Psoas muscle (tissue), 8 donors: ENCODE results near the gene ABHD12. TPM values are rescaled to one million over a fixed set of nuclear protein-coding genes. Genes with fewer than 3 reads are reported as not detected.
A peak's percentile ranks its signal among the peaks of the same experiment; 100 is the strongest.

Experiments used
- ATAC-seq, 4 donors: fragments of 200-7000 bp; cut with Tn5 transposase; one replicate each; pipeline ENCODE4 v1.9.1; 2020; ENCODE audit warnings: moderate library complexity in 3 of 4, mild to moderate bottlenecking in 2 of 4
- DNase-seq, 2 donors: peaks; one replicate each; pipeline ENCODE4 v3.0.0-alpha.2; 2020
- H3K27ac ChIP-seq: fragments of 200-600 bp; one replicate; pipeline ENCODE4 v1.8.0; 2022
- H3K27me3 ChIP-seq, 3 donors: fragments of 200-600 bp in 1 of 3; one replicate each; pipeline versions ENCODE4 v1.6.1 to v1.8.0; 2013 to 2022; ENCODE audit warnings: low read length in 2 of 3, mild to moderate bottlenecking in 2 of 3, moderate library complexity in 1 of 3; ENCODE audit not compliant: insufficient read depth in 3 of 3
- H3K36me3 ChIP-seq, 2 donors: fragments of 200-600 bp in 1 of 2; one replicate each; pipeline versions ENCODE4 v1.6.1 to v1.8.0; 2013 to 2022; ENCODE audit warnings: low read depth in 1 of 2, mild to moderate bottlenecking in 1 of 2, moderate library complexity in 1 of 2; ENCODE audit not compliant: insufficient read depth in 1 of 2
- H3K4me1 ChIP-seq: fragments of 200-600 bp; one replicate; pipeline ENCODE4 v1.8.0; 2022
- H3K4me3 ChIP-seq: fragments of 200-600 bp; one replicate; pipeline ENCODE4 v1.8.0; 2022; ENCODE audit warnings: mild to moderate bottlenecking
- H3K9me3 ChIP-seq: fragments of 200-600 bp; one replicate; pipeline ENCODE4 v1.8.0; 2022
- CTCF ChIP-seq: fragments of 200-600 bp; IDR thresholded peaks from one replicate; pipeline ENCODE4 v1.8.0; 2022; ENCODE audit warnings: antibody characterized with exemption
- WGBS, 3 donors: extraction: QIAGEN DNeasy Blood & Tissue Kit; methylation state at CpG; one replicate each; pipeline versions ENCODE4 v1.1.6 to v1.1.7; 2013; 5-methylcytosine and 5-hydroxymethylcytosine counted together
- intact Hi-C, 2 donors: fragments of 100-400 bp; cut with DNase I; formaldehyde crosslinking; loops; one replicate each; pipeline versions ENCODE4 v1.11.0 to v1.14.2; 2022
- polyA plus RNA-seq, 3 donors: library from polyadenylated mRNA; stranded (reverse); fragments of 200-250 nt; gene quantifications; one replicate each; pipeline ENCODE4 v1.2.3, GENCODE V29; 2013
- total RNA-seq, 4 donors: library from RNA; stranded (reverse); fragmentation: NEBNext Ultra II Directional in 2 of 4; extraction: Animal tissue kit (Norgen Biotek cat#: 25700) in 2 of 4; gene quantifications; one replicate each; pipeline versions ENCODE4 v1.2.1 to v1.2.4, GENCODE V29; 2021 to 2023
- donor health status: healthy with polysubstance abuse.
- donor health status: DM: no; HTN: no; CAD: no; lungs with moderate emphysema.
- donor health status: Bipolar disorder and iron deficiency.
- donor health status: healthy.
- donor health status: DM: yes; HTN: yes; CAD: no.
- donor health status: DM: no; HTN: no; CAD: no.
- donor health status: DM: no; HTN: no; CAD: no.
- donor health status: DM: yes; HTN: yes; CAD: no.

The ABHD12 gene
- total and polyA plus RNA-seq, 7 donors = 7.9 to 15.5 (median 9.6) TPM

GRCh38 chr20:25283221-25283951, 107.2 kb downstream of the ABHD12 start:
- peak in 1 of 2 donors; percentile 43 for DNase-seq
- Histone ChIP-seq H3K36me3 (peaks cover 0 to 91% of the 10 kb centered on the region in 2 donors), H3K9me3 (no peaks in the 10 kb centered on the region), H3K4me1 (peaks cover 3% of the 10 kb centered on the region), H3K27ac (no peak overlapping the region), H3K4me3 (no peak overlapping the region), H3K27me3 (no peaks in the 10 kb centered on the region)
- 92 to 95% (median 94%) methylated on average over 23 to 24 of the region's 24 CpGs for WGBS, 3 donors
- ATAC-seq = no peak
- TF ChIP-seq CTCF = no peak
- intact Hi-C loops = no loop called here

GRCh38 chr20:25282796-25283195, 107.8 kb downstream of the ABHD12 start:
- H3K4me3 ChIP-seq = no peak overlapping the region
- ATAC-seq = no peak
- peaks cover 0 to 91% of the 10 kb centered on the region in 2 donors for H3K36me3 ChIP-seq
- no peak overlapping the region for H3K27ac ChIP-seq
- WGBS, 3 donors = 88 to 90% (median 90%) methylated on average over 8 to 11 of the region's 11 CpGs
- H3K27me3 ChIP-seq = no peaks in the 10 kb centered on the region
- intact Hi-C loops = no loop called here
- no peak for TF ChIP-seq CTCF
- H3K4me1 ChIP-seq = peaks cover 3% of the 10 kb centered on the region
- no peaks in the 10 kb centered on the region for H3K9me3 ChIP-seq
- no peak for DNase-seq

GRCh38 chr20:25282034-25282781, 108.4 kb downstream of the ABHD12 start:
- intact Hi-C loops = no loop called here
- 77 to 85% (median 82%) methylated on average over 22 of the region's 22 CpGs for WGBS, 3 donors
- H3K27ac ChIP-seq = peak overlapping the region; percentile 41

GRCh38 chr20:25281541-25281991, 109.1 kb downstream of the ABHD12 start:
- peak overlapping the region; percentile 41 for H3K27ac ChIP-seq
- no peaks in the 10 kb centered on the region for H3K9me3 ChIP-seq
- DNase-seq (peak; percentile 47 to 60), ATAC-seq (peak; percentile 40 to 84 (median 78))
- H3K36me3 ChIP-seq = peaks cover 0 to 91% of the 10 kb centered on the region in 2 donors
- peaks cover 3% of the 10 kb centered on the region for H3K4me1 ChIP-seq
- H3K4me3 ChIP-seq = no peak overlapping the region
- H3K27me3 ChIP-seq = no peaks in the 10 kb centered on the region
- no peak for TF ChIP-seq CTCF
- intact Hi-C loops = no loop called here
- 62 to 70% (median 64%) methylated on average over 21 of the region's 21 CpGs for WGBS, 3 donors

More at GRCh38 chr20:25282034-25282781, 108.4 kb downstream of the ABHD12 start:
- no peak for TF ChIP-seq CTCF
- Histone ChIP-seq H3K27me3 (no peaks in the 10 kb centered on the region), H3K4me1 (peaks cover 3% of the 10 kb centered on the region), H3K9me3 (no peaks in the 10 kb centered on the region), H3K4me3 (no peak overlapping the region), H3K36me3 (peaks cover 0 to 91% of the 10 kb centered on the region in 2 donors)
- peak in 1 of 2 donors; percentile 46 for DNase-seq
- ATAC-seq = peak in 3 of 4 donors; percentile 2 to 28 (median 18)
